ENCODE data around the gene KCNAB1.

Gene KCNAB1

DNA sequence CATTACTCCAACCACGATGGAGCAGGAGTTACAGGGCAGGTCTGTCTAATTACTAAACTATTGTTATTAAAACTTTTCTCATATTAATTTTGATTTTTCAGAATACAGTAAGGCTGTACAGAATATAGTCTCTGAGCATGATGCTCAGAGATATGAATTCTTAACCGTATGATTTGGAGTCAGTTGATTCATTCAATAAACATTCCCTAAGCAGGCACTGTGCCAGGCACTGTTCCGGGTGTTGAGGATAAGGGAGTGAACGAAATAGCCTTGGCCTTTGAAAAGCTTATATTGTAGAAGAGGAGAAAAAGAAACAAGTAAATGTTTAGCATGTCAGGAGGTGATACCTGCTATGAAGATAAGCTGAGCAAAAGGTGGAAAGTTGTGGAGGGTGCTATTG, 187.3 kb downstream of the KCNAB1 start:
- DNase-seq (ENCODE audit: low read depth in 1 of 2, low spot score in 1 of 2): no peak

DNA sequence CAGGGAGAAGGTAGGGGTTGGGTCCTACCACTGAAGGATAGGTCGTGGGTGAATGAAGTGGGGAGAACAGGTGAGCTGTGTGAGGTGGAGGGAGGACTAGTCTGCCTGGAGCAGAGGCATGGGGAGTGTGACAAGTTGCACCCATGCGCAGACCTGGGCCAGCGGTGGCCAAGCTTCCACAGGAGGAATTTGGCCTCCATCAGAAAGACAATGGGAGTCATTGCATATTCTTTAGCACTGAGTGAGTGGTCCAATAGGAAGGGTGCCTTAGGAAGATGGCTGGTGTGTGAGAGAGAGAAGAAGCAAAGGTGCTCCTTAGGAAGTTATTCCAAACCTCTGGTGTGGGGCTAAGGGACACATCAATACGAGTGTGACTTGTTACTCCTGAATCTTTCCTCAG, 191.1 kb downstream of the KCNAB1 start:
- no peak for DNase-seq (ENCODE audit: low read depth in 1 of 2, low spot score in 1 of 2)

DNA sequence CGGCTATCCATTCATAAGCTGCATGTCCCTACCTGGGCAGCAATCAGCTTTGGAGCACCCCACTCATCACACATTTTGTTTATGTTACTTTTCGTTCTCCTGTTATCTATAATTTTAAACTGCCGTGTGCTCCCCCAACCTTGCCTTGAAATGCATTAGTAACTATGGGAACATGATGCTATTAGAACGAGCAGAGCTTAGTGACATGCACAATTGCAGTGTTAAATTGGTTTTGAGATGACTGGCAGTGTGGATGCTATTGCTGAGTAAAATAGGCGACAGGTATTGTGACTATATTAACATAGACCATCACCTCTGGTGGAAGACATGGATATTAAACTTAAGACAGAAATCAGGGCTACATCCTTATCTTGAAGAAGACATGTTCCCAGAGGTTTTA, 191.6 kb downstream of the KCNAB1 start:
- DNase-seq (ENCODE audit: low read depth in 1 of 2, low spot score in 1 of 2): no peak

DNA sequence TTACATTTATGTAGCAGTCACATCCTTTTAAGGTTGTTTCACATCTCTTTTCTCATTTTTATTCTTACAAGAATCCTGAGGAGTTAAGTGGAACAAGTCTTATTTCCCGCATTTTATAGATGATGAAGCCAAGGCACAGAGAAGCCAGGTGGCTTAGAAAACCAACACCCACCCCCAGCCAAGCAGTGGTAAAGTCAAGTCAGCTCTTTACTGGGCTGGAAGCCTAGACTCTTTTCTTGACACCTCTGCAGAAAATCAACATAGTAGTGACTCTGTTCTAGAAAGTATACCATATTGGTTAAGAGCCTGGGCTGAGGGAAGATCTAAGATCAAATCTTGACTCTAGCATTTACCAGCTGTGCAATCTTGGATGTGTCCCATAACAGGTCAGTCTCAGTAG, 195.7 kb downstream of the KCNAB1 start:
- no peak for DNase-seq (ENCODE audit: low read depth in 1 of 2, low spot score in 1 of 2)

DNA sequence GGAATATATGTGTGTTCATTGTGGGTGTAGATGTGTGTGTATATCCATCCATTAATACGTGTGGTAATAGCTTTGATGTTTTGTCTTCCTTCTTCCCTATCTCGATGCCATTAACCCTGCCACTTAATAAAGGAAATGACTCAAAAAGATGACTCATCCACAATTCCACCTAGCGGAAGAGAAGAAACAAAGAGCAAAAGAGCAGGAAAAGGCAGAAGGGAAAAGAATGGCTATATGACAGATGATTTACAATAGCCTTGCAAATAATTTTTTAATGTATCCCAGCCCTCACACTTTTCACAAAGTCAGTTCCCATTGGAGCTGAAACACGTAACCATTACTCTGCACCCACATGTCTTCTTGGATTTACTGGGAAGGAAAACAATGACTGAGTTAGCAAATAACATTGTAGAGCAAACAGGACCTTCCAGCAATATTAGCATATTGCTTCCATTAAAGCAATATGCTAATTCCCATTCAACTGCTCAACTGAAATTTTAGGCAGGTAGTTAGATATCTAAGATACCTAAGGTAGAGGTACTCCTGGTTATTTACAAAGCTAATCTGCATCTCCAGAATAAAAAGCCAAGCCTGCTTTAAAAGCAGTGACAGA, 197.2 kb downstream of the KCNAB1 start:
- DNase-seq (ENCODE audit: low read depth in 1 of 2, low spot score in 1 of 2): no peak

DNA sequence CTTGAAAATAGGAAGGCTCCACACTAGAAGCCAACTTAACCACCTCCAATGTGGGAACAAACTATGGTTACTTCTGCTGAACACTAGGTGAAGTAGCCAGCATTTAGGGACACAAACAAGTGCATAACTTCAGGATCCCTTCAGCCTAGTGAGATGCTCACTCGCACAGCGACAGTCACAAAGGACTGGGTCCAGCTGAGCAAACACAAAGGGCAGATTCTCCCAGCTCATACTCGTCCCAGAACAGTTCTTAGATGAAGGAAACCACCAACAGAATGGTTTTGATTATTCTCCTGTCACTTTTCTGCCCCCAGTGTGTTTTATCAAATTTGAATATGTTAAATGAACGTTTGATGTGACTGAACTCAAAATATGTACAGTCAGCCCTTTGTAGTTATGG, 201.6 kb downstream of the KCNAB1 start:
- no peak for DNase-seq (ENCODE audit: low read depth in 1 of 2, low spot score in 1 of 2)

DNA sequence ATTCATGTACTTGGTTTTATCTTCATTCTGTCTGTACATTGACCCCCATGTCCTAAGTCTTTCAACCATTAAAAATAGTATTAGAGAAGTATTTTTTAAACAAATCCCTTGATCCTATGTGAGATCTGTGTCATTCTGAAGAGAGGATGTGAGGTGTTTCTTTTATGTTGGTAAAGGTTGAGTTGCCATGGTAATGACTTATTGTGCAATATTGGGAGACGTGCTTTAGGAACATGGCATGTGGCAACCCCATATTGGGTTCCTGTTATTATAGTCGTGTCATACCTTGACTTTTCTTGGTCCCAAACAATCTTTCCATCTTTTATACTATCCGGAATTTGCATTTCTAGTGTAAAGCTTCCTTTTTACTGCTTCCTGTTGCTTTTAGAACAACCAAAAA, 203.1 kb downstream of the KCNAB1 start:
- no peak for DNase-seq (ENCODE audit: low read depth in 1 of 2, low spot score in 1 of 2)

DNA sequence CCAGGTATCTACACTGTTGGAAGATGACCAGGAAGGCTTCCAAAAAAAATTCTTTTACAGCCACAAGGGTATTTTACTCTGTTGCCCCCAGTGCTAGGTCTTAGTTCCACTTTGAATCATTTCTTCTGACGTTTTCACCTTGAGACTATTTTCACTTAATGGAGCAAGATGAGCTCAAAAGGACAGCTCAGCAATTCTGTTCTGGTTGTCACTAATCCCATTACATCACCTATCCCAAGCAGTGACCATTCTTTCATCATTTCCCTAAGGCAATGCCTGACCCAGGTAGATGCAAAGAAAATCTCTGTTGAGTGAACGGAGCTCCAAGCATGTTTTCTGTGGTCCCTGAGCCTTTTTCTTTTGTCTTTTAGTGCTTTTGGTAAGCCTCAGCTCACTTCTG, 210.0 kb downstream of the KCNAB1 start:
- no peak for DNase-seq (ENCODE audit: low read depth in 1 of 2, low spot score in 1 of 2)

DNA sequence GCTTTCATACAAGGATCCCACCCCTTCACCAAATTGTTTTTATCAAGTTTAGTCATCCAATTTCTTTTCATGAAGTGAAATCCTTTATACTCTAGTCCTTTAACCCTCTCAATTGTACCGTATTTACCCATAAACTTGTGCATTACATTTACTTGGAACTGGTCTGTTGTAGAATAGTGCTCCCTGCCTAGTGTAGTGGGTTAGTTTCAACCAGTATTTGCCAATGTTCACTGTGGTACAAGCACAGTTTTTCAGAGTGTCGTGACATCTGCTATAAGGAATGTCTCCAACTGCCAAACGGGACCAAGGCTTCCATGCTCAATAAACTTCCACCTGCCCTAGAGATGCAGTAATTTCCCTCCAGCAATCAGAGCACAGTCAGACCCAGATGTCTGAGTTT, 211.9 kb downstream of the KCNAB1 start:
- DNase-seq (ENCODE audit: low read depth in 1 of 2, low spot score in 1 of 2): no peak

DNA sequence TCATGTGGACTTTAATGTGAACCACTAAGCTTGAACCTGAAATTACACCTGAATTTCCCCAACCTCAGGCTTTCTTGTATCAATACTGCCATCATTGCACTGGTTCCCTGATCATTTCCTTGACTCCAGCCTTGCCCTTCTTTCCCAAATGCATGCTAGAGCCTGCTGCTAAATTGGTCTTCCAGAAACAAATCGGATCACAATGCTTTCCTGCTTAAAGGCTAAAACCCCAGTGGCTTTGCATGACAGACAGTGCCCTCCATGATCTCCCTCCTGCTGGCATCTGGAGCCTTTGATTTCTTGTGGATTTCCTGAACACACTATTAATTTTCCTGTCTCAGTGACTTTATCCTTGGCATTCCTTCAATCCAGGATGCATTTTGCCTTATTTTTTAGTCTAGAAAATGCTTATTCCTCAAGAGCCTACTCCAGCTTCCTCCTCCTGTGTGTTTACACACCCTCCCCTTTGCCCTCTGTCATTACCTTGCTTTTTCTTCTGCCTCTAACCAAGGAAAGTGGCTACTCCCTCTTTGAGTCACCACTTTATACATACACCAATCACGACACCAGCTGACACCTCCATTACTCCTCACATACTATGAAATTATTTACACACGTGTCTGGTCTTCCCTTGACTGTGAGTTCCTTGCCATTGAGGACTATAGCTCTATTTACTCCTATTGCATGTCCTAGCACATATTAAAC, 214.6 kb downstream of the KCNAB1 start:
- DNase-seq (ENCODE audit: low read depth in 1 of 2, low spot score in 1 of 2): no peak

DNA sequence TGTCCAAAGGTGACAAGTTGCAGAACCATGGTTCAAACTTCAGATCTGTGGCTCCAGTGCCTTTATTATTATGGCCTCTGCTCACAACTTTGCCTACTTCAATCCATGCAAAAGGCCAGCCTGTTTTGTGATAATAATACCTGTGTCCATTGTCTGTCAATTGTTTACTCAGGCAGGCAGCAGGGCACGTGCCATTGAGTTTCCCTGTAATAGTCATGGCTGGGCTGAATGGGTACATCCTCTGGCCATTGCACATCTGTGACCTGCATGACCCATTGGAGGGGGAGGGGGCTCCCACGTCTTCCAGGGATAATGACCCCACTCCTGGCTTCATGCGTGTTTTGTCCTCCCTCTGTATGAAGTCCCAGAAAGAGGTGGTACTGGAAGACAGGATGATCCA, 219.1 kb downstream of the KCNAB1 start:
- no peak for DNase-seq (ENCODE audit: low read depth in 1 of 2, low spot score in 1 of 2)

DNA sequence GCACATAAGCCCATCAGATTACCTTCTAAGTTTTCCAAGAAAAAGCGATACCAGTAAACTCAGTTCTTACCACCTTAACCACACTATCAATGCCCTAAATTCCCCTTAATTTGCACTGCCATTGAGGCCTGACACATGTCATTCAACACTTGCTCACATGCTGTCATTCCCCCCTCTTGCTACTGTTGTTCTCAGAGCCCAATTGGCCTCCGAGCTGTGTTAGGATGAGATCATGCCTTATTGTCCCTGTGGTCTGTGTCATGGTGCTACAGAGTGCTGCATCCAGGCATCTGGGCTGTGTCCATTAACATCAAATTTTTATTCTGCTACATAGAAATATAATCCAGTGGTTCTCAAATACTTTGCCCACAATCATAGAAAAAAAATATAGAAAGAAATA, 221.0 kb downstream of the KCNAB1 start:
- DNase-seq (ENCODE audit: low read depth in 1 of 2, low spot score in 1 of 2): no peak

DNA sequence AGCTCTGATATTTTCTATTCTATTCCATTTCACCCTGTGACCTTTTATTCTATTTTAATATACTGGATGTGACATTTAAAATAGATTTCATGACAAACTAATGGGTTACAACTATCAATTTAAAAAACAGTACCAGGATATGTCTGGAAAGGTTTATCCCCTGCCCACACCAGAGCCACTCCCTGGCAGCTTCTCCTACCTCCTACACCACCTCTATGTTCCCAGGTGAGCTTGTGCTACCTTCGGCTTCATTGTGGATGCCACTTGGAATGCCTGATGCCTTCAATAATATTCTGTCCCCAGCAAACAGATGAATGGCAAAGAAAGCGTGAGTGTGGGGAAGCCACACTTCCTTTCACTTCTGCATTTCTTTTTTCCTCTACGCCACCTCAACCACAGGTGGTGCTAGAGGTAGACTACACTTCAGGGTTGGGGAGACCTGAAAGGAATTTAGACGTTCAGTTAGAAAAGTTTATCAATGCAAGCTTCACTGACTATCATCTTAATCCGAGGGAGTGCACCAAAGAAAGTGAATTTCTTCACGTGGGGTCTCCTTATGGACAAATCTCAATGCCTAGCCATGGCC, 221.5 kb downstream of the KCNAB1 start:
- no peak for DNase-seq (ENCODE audit: low read depth in 1 of 2, low spot score in 1 of 2)

DNA sequence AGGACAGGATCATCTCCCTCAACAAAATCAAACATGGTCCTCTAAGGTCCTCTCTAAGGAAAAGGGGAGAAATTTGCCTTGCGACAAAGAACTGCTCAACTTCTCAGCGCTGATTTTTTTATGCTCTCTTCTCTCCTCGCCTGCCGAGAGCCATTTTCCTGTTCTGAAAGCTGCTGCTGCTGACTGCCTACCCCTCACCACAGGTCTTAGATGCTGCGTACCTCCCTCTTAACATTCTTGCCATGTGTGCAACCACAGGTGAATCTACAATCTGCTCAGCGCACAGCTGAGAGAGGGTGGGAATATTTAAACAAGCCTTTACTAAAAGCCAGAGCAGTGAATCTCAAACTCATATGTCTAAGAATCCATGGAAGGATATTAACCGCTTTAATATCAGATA, 223.8 kb downstream of the KCNAB1 start:
- DNase-seq (ENCODE audit: low read depth in 1 of 2, low spot score in 1 of 2): no peak

DNA sequence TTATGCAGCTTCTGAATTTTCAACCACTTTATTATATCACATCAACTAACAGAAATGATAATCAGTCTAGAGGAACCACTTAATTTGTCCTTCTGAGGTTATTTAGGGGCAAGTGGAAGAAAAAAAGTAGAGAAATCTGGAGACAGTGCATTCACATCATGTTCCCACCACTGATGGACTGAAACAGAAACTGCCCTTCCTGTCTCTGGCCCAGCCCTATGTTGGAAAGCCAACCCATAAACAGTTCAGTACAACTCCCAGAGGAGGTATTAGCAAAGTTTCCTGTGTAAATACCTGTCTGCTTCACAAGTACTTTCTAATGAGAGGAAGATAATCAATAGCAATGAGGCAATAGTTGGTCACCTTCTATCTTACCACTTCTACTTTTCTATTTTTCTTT, 228.7 kb downstream of the KCNAB1 start:
- no peak for DNase-seq (ENCODE audit: low read depth in 1 of 2, low spot score in 1 of 2)

DNA sequence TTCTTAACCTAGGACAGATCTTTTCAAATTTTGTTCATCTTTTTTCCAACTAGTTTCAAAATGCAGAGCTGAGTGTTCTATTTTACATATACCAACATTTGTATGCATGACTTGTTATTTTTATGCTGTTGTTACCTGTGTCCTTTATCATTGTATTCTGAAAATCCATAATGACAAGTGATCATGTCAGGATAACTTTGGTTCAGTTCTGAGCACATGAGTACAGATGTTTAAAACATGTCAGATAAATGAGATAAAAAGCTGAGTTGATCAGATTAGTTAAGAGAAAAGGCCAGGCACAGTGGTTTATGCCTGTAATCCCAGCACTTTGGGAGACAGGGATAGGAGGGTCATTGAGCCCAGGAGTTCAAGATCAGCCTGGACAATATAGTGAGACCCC, 229.6 kb downstream of the KCNAB1 start:
- no peak for DNase-seq (ENCODE audit: low read depth in 1 of 2, low spot score in 1 of 2)

DNA sequence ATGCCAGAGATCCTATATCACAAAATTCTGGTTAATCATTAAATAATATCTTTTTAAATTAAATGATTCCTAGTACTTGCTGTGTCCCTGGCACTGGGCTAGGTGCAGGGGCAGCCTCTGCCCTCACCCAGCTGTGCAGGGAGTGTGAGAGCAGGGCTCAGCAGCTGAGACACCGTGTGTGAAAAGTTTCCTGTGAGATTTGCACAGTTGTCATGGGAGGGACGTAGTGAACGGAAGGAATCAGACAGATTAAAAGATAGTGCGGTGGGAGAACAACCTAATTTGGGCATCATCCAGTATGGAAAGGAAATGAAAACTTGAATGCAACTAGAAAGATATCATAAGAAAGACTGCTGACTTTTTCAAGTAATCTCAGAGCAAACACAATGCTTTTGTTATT, 230.4 kb downstream of the KCNAB1 start:
- no peak for DNase-seq (ENCODE audit: low read depth in 1 of 2, low spot score in 1 of 2)

DNA sequence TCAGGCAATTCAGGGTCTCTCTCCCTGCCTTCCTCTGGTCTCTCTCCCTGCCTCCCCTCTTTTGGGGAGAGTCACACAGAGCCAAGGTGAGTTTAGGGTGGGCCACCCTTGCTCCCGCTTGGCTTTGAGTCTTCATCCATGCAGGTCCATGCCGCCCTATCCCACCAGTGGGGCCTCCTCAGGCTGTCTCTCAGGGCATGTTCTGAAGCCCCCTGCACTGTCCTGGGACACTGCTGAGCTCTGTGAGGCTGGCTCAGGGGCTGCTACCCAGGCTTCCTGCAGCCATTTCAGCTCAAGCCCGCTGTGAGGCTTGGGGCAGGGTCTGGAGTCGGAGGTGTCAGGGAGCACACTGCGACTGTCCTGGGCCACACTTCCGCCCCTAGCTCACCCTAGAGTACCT, 231.4 kb downstream of the KCNAB1 start:
- DNase-seq (ENCODE audit: low read depth in 1 of 2, low spot score in 1 of 2): no peak

DNA sequence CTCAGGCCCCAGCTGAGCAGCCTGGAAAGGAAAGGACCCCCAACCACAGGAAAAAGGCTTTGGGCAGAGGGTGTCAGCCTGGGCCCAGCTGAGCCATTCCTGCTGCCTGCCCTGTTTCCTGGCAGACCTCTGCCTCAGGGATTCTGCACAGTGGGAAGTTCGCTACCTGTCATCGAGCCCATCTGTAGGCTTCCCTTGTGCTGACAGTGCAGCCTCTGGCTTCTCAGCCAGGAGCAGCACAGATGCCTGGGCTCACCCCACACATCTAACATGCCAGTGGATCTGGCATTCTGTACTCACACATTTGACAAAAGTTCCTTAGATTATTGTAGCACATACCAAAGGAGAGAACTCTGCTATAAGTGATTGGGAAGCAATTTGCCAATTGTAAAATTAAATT, 232.3 kb downstream of the KCNAB1 start:
- DNase-seq (ENCODE audit: low read depth in 1 of 2, low spot score in 1 of 2): no peak

DNA sequence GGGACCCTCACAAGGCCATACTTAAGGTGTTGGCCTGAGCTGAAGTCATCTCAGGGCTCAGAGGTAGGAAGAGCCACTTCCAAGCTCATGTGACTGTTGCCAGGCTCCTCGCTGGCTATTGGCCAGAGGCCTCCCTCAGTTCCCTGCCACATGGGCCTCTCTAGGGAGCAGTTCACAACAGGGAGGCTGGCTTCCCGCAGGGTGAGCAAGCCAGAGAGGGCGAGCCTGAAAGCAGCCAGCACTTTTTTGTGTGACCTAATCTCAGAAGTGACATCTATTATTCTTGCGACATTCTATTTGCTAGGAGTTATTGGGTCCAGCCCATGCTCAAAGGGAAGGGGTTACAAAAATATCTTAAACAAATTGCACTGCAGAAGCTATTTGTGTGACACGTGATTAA, 233.2 kb downstream of the KCNAB1 start:
- no peak for DNase-seq (ENCODE audit: low read depth in 1 of 2, low spot score in 1 of 2)

DNA sequence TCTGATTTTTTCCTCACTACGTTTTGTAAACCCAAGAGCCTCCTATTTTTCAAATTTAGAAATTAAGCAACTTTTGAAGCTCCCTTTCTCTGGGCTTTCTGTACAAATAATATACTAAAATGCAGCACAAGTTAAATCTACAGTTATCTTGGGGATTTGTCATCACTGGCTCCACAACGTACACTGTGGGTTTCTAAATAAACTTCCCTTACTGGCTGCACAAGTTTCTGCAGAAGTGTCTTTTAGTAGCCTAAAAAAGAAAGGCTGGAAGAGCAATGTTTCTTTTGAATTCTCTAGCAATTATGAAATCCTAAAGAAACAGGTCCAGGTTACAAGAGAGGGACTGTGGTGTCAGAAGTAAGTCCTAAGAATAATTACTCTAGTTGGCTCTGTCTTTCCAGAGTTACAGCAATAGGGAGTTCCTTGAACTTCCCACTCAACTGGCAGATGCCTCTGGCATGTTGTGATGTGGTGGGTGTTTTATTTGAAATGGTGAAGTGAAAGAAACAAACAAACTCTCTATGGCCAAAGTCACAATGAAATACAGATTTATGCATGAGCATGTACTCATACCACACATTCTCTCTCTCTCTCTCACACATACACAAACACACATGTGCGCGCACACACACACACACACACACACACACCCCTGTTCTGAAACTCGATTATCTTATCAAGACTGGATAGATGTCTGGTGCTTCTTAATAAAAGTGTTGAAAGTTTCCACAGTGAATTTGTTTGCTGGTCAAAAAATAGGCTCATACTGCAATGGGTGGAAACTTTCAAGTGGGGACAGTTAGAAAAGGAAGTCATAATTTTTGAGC, 236.4 kb downstream of the KCNAB1 start:
- no peak for DNase-seq (ENCODE audit: low read depth in 1 of 2, low spot score in 1 of 2)

DNA sequence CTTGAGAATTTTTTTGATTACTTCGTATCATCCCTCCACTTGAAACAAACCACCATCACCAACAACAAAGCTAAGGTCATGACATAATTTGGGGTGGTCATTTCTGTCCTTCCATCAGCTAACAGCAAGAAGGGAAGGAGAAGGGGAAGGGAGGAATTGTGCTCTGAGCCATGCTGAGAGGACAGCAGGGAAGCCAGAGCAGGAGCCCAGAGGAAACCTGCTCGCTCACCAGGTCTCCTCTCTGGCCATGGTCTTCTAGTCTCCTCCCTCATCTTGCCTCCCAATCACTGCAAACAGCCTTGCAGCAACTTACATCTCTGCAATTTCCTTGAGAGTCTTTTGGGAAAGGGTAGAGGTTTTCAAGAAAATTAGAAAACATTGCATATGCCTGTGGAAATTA, 237.9 kb downstream of the KCNAB1 start:
- DNase-seq (ENCODE audit: low read depth in 1 of 2, low spot score in 1 of 2): no peak
